H1 (cell line): ENCODE data around the gene PRSS38. TPM values are rescaled to one million over a fixed set of nuclear protein-coding genes. Genes with fewer than 3 reads are reported as not detected.

Source experiments
- CTCF ChIA-PET: fragments of 300-600 bp; sonication (Branson Sonifier 250); formaldehyde crosslinking; loops from one replicate; lab custom pipeline; 2021; ENCODE audit not compliant: partially characterized antibody; lab: Charles Lee
- POLR2A ChIA-PET: fragments of 300-600 bp; sonication (Branson Sonifier 250); formaldehyde crosslinking; loops from one replicate; lab custom pipeline; 2021; ENCODE audit warnings: inconsistent platforms; ENCODE audit not compliant: partially characterized antibody; lab: Charles Lee
- DNase-seq, 2 experiments: peaks; one replicate each; pipeline versions ENCODE4 v3.0.0 to v3.0.0-alpha.2; 2010 to 2022; ENCODE audit warnings: low spot score in 2 of 2, low read depth in 1 of 2, mixed read lengths in 1 of 2
- FAIRE-seq: peaks from 2 replicates; lab custom pipeline; 2011; peaks lifted over from hg19 to GRCh38; lab: Jason Lieb, UNC
- H2AFZ ChIP-seq: 2 replicates; pipeline ENCODE4 v1.8.1; 2012; ENCODE audit warnings: low read length, inconsistent platforms
- H2AK5ac ChIP-seq: 2 replicates; pipeline ENCODE4 v1.6.1; 2013; ENCODE audit warnings: low read depth, low read length
- H2BK120ac ChIP-seq: replicated peaks from 2 replicates; pipeline ENCODE3; 2013; ENCODE audit warnings: low read depth, low read length, inconsistent platforms
- H2BK12ac ChIP-seq: 2 replicates; pipeline ENCODE4 v1.6.1; 2013; ENCODE audit warnings: low read depth, low read length
- H2BK15ac ChIP-seq: 2 replicates; pipeline ENCODE4 v1.6.1; 2013; ENCODE audit warnings: low read length
- H2BK20ac ChIP-seq: 2 replicates; pipeline ENCODE4 v1.6.1; 2013; ENCODE audit warnings: low read length
- H2BK5ac ChIP-seq: 2 replicates; pipeline ENCODE4 v1.6.1; 2013; ENCODE audit warnings: low read depth, low read length
- H3K14ac ChIP-seq: 2 replicates; pipeline ENCODE4 v1.6.1; 2013; ENCODE audit warnings: inconsistent platforms; ENCODE audit not compliant: insufficient read length
- H3K18ac ChIP-seq: 2 replicates; pipeline ENCODE4 v1.6.1; 2013; ENCODE audit warnings: low read length; ENCODE audit errors: extremely low read depth
- H3K23ac ChIP-seq: 2 replicates; pipeline ENCODE4 v1.6.1; 2013; ENCODE audit warnings: inconsistent platforms; ENCODE audit not compliant: insufficient read length
- H3K23me2 ChIP-seq: 2 replicates; pipeline ENCODE4 v1.6.1; 2013; ENCODE audit warnings: low read depth, low read length
- H3K27ac ChIP-seq: 2 replicates; pipeline ENCODE4 v1.6.1; 2011; ENCODE audit warnings: low read depth, low read length, inconsistent platforms
- H3K27me3 ChIP-seq, 4 experiments: replicated peaks in 1 of 4; 1 replicate in 1 of 4; 2 replicates in 3 of 4; pipeline versions ENCODE4 v1.6.1 to v1.8.1; 2011 to 2013; ENCODE audit warnings: low read length in 3 of 4, mild to moderate bottlenecking in 3 of 4, inconsistent platforms in 2 of 4, mixed read lengths in 2 of 4, moderate library complexity in 1 of 4; ENCODE audit not compliant: control insufficient read depth in 3 of 4, insufficient read depth in 3 of 4; ENCODE audit errors: extremely low read depth in 1 of 4
- H3K36me3 ChIP-seq, 4 experiments: 2 replicates each; pipeline versions ENCODE4 v1.6.1 to v1.8.1; 2011 to 2013; ENCODE audit warnings: mild to moderate bottlenecking in 4 of 4, low read length in 3 of 4, moderate library complexity in 2 of 4, control low read depth in 1 of 4, inconsistent platforms in 1 of 4; ENCODE audit not compliant: insufficient read depth in 4 of 4, control insufficient read depth in 2 of 4
- H3K4ac ChIP-seq: replicated peaks from 2 replicates; pipeline ENCODE3; 2013; ENCODE audit warnings: low read length, low read depth, mixed read lengths, inconsistent platforms; ENCODE audit not compliant: insufficient read length
- H3K4me1 ChIP-seq, 4 experiments: replicated peaks in 1 of 4; 1 replicate in 1 of 4; 2 replicates in 3 of 4; pipeline versions ENCODE4 v1.6.1 to v1.8.1; 2011 to 2013; ENCODE audit warnings: low read length in 3 of 4, inconsistent platforms in 2 of 4, mixed read lengths in 1 of 4; ENCODE audit not compliant: insufficient read depth in 4 of 4, control insufficient read depth in 3 of 4
- H3K4me2 ChIP-seq, 2 experiments: 2 replicates each; pipeline versions ENCODE4 v1.6.1 to v1.8.1; 2011 to 2013; ENCODE audit warnings: low read depth in 2 of 2, low read length in 2 of 2, control low read depth in 1 of 2, inconsistent platforms in 1 of 2, mild to moderate bottlenecking in 1 of 2; ENCODE audit not compliant: insufficient read depth in 1 of 2
- H3K4me3 ChIP-seq, 4 experiments: fragments of 200-600, 300-600 bp in 1 of 4; sonication (generic), shearing (Covaris generic), sonication (Bioruptor Twin) in 1 of 4; 2 replicates each; pipeline versions ENCODE4 v1.5.1 to v1.8.1; 2011 to 2016; ENCODE audit warnings: low read length in 4 of 4, low read depth in 3 of 4, control low read depth in 2 of 4, inconsistent platforms in 2 of 4, mild to moderate bottlenecking in 2 of 4, mixed read lengths in 1 of 4, moderate library complexity in 1 of 4; ENCODE audit not compliant: insufficient read depth in 2 of 4; ENCODE audit errors: extremely low read depth in 1 of 4
- H3K56ac ChIP-seq: replicated peaks from 2 replicates; pipeline ENCODE3; 2013; ENCODE audit warnings: low read depth, mild to moderate bottlenecking, mixed read lengths, low read length, inconsistent platforms; ENCODE audit not compliant: insufficient read length
- H3K79me1 ChIP-seq: 2 replicates; pipeline ENCODE4 v1.6.1; 2013; ENCODE audit warnings: low read depth, low read length, control low read depth
- H3K79me2 ChIP-seq, 2 experiments: 2 replicates each; pipeline versions ENCODE4 v1.6.1 to v1.8.1; 2012 to 2013; ENCODE audit warnings: low read length in 2 of 2, mild to moderate bottlenecking in 2 of 2, inconsistent platforms in 1 of 2; ENCODE audit not compliant: insufficient read depth in 2 of 2, control insufficient read depth in 1 of 2
- H3K9ac ChIP-seq, 4 experiments: replicated peaks in 1 of 4; 1 replicate in 1 of 4; 2 replicates in 3 of 4; pipeline versions ENCODE4 v1.6.1 to v1.8.1; 2011 to 2013; ENCODE audit warnings: low read depth in 3 of 4, low read length in 3 of 4, control low read depth in 2 of 4, mild to moderate bottlenecking in 2 of 4, moderate library complexity in 2 of 4, inconsistent platforms in 1 of 4; ENCODE audit errors: extremely low read depth in 1 of 4
- H3K9me3 ChIP-seq, 2 experiments: 2 replicates each; pipeline versions ENCODE4 v1.6.1 to v1.8.1; 2012 to 2013; ENCODE audit warnings: mild to moderate bottlenecking in 2 of 2, moderate library complexity in 2 of 2, control low read depth in 1 of 2, inconsistent platforms in 1 of 2, low read depth in 1 of 2, low read length in 1 of 2, mixed read lengths in 1 of 2; ENCODE audit not compliant: insufficient read depth in 2 of 2
- H4K20me1 ChIP-seq, 2 experiments: replicated peaks in 1 of 2; 2 replicates each; pipeline versions ENCODE3 to v1.8.1; 2011 to 2013; ENCODE audit warnings: inconsistent platforms in 2 of 2, low read length in 2 of 2, mild to moderate bottlenecking in 1 of 2; ENCODE audit not compliant: insufficient read depth in 2 of 2, control insufficient read depth in 1 of 2
- H4K5ac ChIP-seq: 2 replicates; pipeline ENCODE4 v1.6.1; 2013; ENCODE audit warnings: low read length, low read depth, mixed read lengths, inconsistent platforms; ENCODE audit not compliant: insufficient read length
- H4K8ac ChIP-seq: 2 replicates; pipeline ENCODE4 v1.8.0; 2013; ENCODE audit warnings: mild to moderate bottlenecking, moderate library complexity, low read length, inconsistent platforms; ENCODE audit not compliant: insufficient read depth; ENCODE audit errors: extremely low read depth
- H4K91ac ChIP-seq: replicated peaks from 2 replicates; pipeline ENCODE3; 2013; ENCODE audit warnings: low read length, mixed read lengths, inconsistent platforms; ENCODE audit not compliant: insufficient read length
- EP300 ChIP-seq, 2 experiments: IDR thresholded peaks; 1 replicate in 1 of 2; 2 replicates in 1 of 2; pipeline ENCODE4 v1.6.1; 2011 to 2012; ENCODE audit warnings: low read depth in 2 of 2, low read length in 2 of 2, mild to moderate bottlenecking in 2 of 2, borderline replicate concordance in 1 of 2, inconsistent platforms in 1 of 2, moderate library complexity in 1 of 2
- FOSL1 ChIP-seq: IDR thresholded peaks from 2 replicates; pipeline ENCODE4 v1.6.1; 2011; ENCODE audit warnings: mild to moderate bottlenecking, low read depth, low read length, moderate library complexity; ENCODE audit not compliant: insufficient read depth
- SAP30 ChIP-seq: fragments of 300-600 bp; sonication (generic); IDR thresholded peaks from 2 replicates; pipeline ENCODE4 v1.7.1; 2012; ENCODE audit warnings: low read length, moderate library complexity, mild to moderate bottlenecking, inconsistent platforms; ENCODE audit not compliant: insufficient read depth, insufficient replicate concordance
- SIN3A ChIP-seq, 2 experiments: IDR thresholded peaks in 1 of 2; conservative IDR thresholded peaks in 1 of 2; 2 replicates each; pipeline ENCODE4 v1.6.1; 2011 to 2012; ENCODE audit warnings: low read length in 2 of 2, improper control_type of control experiment in 1 of 2, low read depth in 1 of 2, mild to moderate bottlenecking in 1 of 2
- SP1 ChIP-seq: IDR thresholded peaks from 2 replicates; pipeline ENCODE4 v1.6.1; 2011; ENCODE audit warnings: low read depth, low read length
- WGBS, 2 experiments: shearing (Covaris generic) in 1 of 2; methylation state at CpG; one replicate each; pipeline versions ENCODE4 v1.1.6 to v1.1.7; 2013 to 2015; ENCODE audit warnings: low lambda C conversion rate in 2 of 2, mixed read lengths in 2 of 2, inconsistent platforms in 1 of 2, low coverage in 1 of 2, missing lambda C conversion rate in 1 of 2; ENCODE audit not compliant: insufficient replicate concordance in 2 of 2, insufficient coverage in 1 of 2, insufficient read length in 1 of 2; ENCODE audit errors: extremely low coverage in 1 of 2, missing lambda C conversion rate in 1 of 2; 5-methylcytosine and 5-hydroxymethylcytosine counted together
- polyA plus RNA-seq, 7 experiments: library from polyadenylated mRNA; depleted of rRNA in 3 of 7; stranded (reverse) in 5 of 7; unstranded in 2 of 7; fragments of >200 nt in 5 of 7; fragments of 200-250 nt in 2 of 7; gene quantifications; 1 replicate in 5 of 7; 2 replicates in 1 of 7; 4 replicates in 1 of 7; pipeline versions ENCODE4 v1.2.1 to v1.2.3, GENCODE V29; 2011 to 2013; ENCODE audit warnings: missing spikeins in 2 of 7, mixed read lengths in 2 of 7
- total RNA-seq: library from RNA; stranded (reverse); fragmentation: NEBNext Ultra II Directional; extraction: Animal tissue kit (Norgen Biotek cat#: 25700); gene quantifications from 2 replicates; pipeline ENCODE4 v1.2.1, GENCODE V29; 2021
- TF ChIP-seq, protein P1 (sequence below): IDR thresholded peaks from 2 replicates; pipeline ENCODE4 v1.6.1; 2012; ENCODE audit warnings: inconsistent platforms

Gene PRSS38
- total and polyA plus RNA-seq, 2 of the 8 experiments (the other 6 are each of a cell fraction or from before 2014, with no cell fraction given), result not detected

- no peak overlapping the region for H3K9ac ChIP-seq
- WGBS, 2 experiments, result 91% methylated on average over 1 of the region's 1 CpG; no CpG with 5 or more reads in 1 of the 2 experiments
- no peaks in the 10 kb centered on the region for H3K23me2 ChIP-seq
- no peak overlapping the region for H3K4ac ChIP-seq
- CTCF ChIA-PET, result no interaction called here
- no peak overlapping the region for H3K4me3 ChIP-seq
- no peak overlapping the region for H2AFZ ChIP-seq
- no peak overlapping the region for H3K56ac ChIP-seq
- no peak overlapping the region for H3K23ac ChIP-seq
- H2BK12ac ChIP-seq, result no peak overlapping the region
- H3K4me2 ChIP-seq, result no peak overlapping the region
- no peak for TF ChIP-seq SAP30
- TF ChIP-seq EP300 (IDR thresholded peaks at IDR 0.05; ENCODE audit: borderline replicate concordance in 1 of 2, low read depth in 2 of 2, low read length in 2 of 2), result no peak
- TF ChIP-seq SP1, result no peak
- TF ChIP-seq FOSL1, result no peak
- TF ChIP-seq, protein P1, sequence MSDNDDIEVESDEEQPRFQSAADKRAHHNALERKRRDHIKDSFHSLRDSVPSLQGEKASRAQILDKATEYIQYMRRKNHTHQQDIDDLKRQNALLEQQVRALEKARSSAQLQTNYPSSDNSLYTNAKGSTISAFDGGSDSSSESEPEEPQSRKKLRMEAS, result no peak
- no peak for TF ChIP-seq SIN3A (conservative IDR thresholded peaks at IDR 0.05 in 1 of 2, IDR thresholded peaks at IDR 0.05 in 1 of 2; ENCODE audit: low read depth in 1 of 2, low read length in 2 of 2)
- H4K20me1 ChIP-seq, result no peaks in the 10 kb centered on the region
- no peak overlapping the region for H4K91ac ChIP-seq
- H2BK120ac ChIP-seq, result no peak overlapping the region
- H2BK15ac ChIP-seq, result no peak overlapping the region
- H3K79me1 ChIP-seq, result no peaks in the 10 kb centered on the region
- H3K27ac ChIP-seq, result no peak overlapping the region
- no peak overlapping the region for H4K5ac ChIP-seq
- peaks cover 4 to 11% of the 10 kb centered on the region in 2 experiments; a peak in 2 of 4 replicates for H3K9me3 ChIP-seq
- no peak overlapping the region for H4K8ac ChIP-seq
- no peaks in the 10 kb centered on the region for H3K36me3 ChIP-seq
- FAIRE-seq, result no peak
- no peak overlapping the region for H2BK20ac ChIP-seq
- H3K18ac ChIP-seq, result no peak overlapping the region
- no peak overlapping the region for H2AK5ac ChIP-seq
- POLR2A ChIA-PET, result no interaction called here
- no peak overlapping the region for H2BK5ac ChIP-seq
- no peak for DNase-seq
- H3K4me1 ChIP-seq, result no peaks in the 10 kb centered on the region
- peaks cover 0 to 1% (median 0%) of the 10 kb centered on the region in 4 experiments; a peak in 1 of 7 replicates for H3K27me3 ChIP-seq
- no peaks in the 10 kb centered on the region for H3K79me2 ChIP-seq
- no peak overlapping the region for H3K14ac ChIP-seq
These were observed 8.1 kb downstream of the PRSS38 start for GRCh38 chr1:227823537-227823936.
